Measurements from ENCODE around the gene SBF1. TPM values are rescaled to one million over a fixed set of nuclear protein-coding genes. Genes with fewer than 3 reads are reported as not detected.
A peak's percentile ranks its signal among the peaks of the same experiment; 100 is the strongest.

SBF1 gene
- total and polyA plus RNA-seq, 2 of the 13 experiments (the other 11 are each of a cell fraction or from before 2014, with no cell fraction given) = 31.7 to 40.9 TPM

GRCh38 chr22:50508897-50509296, 34.1 kb upstream of the SBF1 start:
- Histone ChIP-seq H3K27ac (ENCODE audit: extremely low read length, insufficient read depth, low read length) (peak overlapping the region; percentile 87), H2AFZ (ENCODE audit: low read length) (no peak overlapping the region), H4K20me1 (ENCODE audit: insufficient read depth, low read length) (no peaks in the 10 kb centered on the region), H3K36me3 (replicated peaks in 1 of 2; ENCODE audit: control insufficient read depth in 1 of 2, insufficient read depth in 2 of 2, low read length in 2 of 2) (peaks cover 2 to 12% of the 10 kb centered on the region in 2 experiments; a peak in 1 of 5 replicates), H3K9ac (ENCODE audit: insufficient read depth, low read depth, low read length) (peak overlapping the region; percentile 83), H3K9me3 (ENCODE audit: low read length) (no peaks in the 10 kb centered on the region), H3K79me2 (ENCODE audit: insufficient read depth, low read length) (peaks cover 50% of the 10 kb centered on the region), H3K4me1 (ENCODE audit: insufficient read depth, low read length) (peaks cover 19% of the 10 kb centered on the region), H3K27me3 (ENCODE audit: control insufficient read depth in 1 of 2, insufficient read depth in 2 of 2, low read length in 2 of 2) (no peaks in the 10 kb centered on the region; a peak in 1 of 5 replicates), H3K4me3 (replicated peaks in 1 of 3; ENCODE audit: insufficient read depth in 1 of 3, low read depth in 2 of 3, low read length in 3 of 3) (peak overlapping the region; percentile 88 to 99 (median 91)), H3K4me2 (ENCODE audit: low read depth, low read length) (peak overlapping the region; percentile 92)
- ChIA-PET CTCF (ENCODE audit: low intra/inter-chr PET ratio, low total read pairs) (no interaction called here), POLR2A (interaction anchor here (1.2 to 3.9 kb wide), 3 partner anchors 17 to 23 kb away, joined by 4 to 97 read pairs (median 12); partner anchors contain the start of genes SCO2 and TYMP)
- intact Hi-C loops (cut with micrococcal nuclease; ENCODE audit: unreplicated experiment) (loop anchor here (1.0 kb wide), 1 partner anchor 16 kb away; the partner anchor contains the start of gene SCO2), in situ Hi-C loops (cut with HindIII; ENCODE audit: extremely low pct_ligation_motif_present, low pct_unique_long_range_greater_than_20kb) (no loop called here)
- 3% methylated on average over 3 of the region's 3 CpGs for WGBS (ENCODE audit: low lambda C conversion rate)
- TSS peak; percentile 81 for BruUV-seq (replicated peaks)
- FAIRE-seq (no peak), DNase-seq (ENCODE audit: low spot score) (no peak), ATAC-seq (no peak)
- TF ChIP-seq NR2F6 (IDR thresholded peaks at IDR 0.05) (no peak), NR2F6 (CRISPR knock-in tag; IDR thresholded peaks at IDR 0.05) (no peak), ZNF691 (CRISPR knock-in tag; IDR thresholded peaks at IDR 0.05; ENCODE audit: borderline replicate concordance, low read depth) (no peak), TARDBP (CRISPR knock-in tag; IDR thresholded peaks at IDR 0.05) (no peak), ZNF251 (CRISPR knock-in tag; IDR thresholded peaks at IDR 0.05) (no peak), ZNF484 (CRISPR knock-in tag; IDR thresholded peaks at IDR 0.05; ENCODE audit: borderline replicate concordance, low read depth) (no peak), ZBTB8A (CRISPR knock-in tag; IDR thresholded peaks at IDR 0.05; ENCODE audit: borderline replicate concordance, low read depth) (no peak), ZNF788 (CRISPR knock-in tag; IDR thresholded peaks at IDR 0.05; ENCODE audit: borderline replicate concordance) (no peak), ZNF12 (CRISPR knock-in tag; IDR thresholded peaks at IDR 0.05) (no peak), ZBTB4 (CRISPR knock-in tag; IDR thresholded peaks at IDR 0.05; ENCODE audit: borderline replicate concordance) (no peak), MEF2D (CRISPR knock-in tag; IDR thresholded peaks at IDR 0.05) (no peak), ARNTL (CRISPR knock-in tag; IDR thresholded peaks at IDR 0.05) (no peak)
- TF ChIP-seq, protein P1, sequence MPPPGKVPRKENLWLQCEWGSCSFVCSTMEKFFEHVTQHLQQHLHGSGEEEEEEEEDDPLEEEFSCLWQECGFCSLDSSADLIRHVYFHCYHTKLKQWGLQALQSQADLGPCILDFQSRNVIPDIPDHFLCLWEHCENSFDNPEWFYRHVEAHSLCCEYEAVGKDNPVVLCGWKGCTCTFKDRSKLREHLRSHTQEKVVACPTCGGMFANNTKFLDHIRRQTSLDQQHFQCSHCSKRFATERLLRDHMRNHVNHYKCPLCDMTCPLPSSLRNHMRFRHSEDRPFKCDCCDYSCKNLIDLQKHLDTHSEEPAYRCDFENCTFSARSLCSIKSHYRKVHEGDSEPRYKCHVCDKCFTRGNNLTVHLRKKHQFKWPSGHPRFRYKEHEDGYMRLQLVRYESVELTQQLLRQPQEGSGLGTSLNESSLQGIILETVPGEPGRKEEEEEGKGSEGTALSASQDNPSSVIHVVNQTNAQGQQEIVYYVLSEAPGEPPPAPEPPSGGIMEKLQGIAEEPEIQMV (CRISPR knock-in tag; IDR thresholded peaks at IDR 0.05; ENCODE audit: low read depth) = no peak
- TF ChIP-seq, protein P2, sequence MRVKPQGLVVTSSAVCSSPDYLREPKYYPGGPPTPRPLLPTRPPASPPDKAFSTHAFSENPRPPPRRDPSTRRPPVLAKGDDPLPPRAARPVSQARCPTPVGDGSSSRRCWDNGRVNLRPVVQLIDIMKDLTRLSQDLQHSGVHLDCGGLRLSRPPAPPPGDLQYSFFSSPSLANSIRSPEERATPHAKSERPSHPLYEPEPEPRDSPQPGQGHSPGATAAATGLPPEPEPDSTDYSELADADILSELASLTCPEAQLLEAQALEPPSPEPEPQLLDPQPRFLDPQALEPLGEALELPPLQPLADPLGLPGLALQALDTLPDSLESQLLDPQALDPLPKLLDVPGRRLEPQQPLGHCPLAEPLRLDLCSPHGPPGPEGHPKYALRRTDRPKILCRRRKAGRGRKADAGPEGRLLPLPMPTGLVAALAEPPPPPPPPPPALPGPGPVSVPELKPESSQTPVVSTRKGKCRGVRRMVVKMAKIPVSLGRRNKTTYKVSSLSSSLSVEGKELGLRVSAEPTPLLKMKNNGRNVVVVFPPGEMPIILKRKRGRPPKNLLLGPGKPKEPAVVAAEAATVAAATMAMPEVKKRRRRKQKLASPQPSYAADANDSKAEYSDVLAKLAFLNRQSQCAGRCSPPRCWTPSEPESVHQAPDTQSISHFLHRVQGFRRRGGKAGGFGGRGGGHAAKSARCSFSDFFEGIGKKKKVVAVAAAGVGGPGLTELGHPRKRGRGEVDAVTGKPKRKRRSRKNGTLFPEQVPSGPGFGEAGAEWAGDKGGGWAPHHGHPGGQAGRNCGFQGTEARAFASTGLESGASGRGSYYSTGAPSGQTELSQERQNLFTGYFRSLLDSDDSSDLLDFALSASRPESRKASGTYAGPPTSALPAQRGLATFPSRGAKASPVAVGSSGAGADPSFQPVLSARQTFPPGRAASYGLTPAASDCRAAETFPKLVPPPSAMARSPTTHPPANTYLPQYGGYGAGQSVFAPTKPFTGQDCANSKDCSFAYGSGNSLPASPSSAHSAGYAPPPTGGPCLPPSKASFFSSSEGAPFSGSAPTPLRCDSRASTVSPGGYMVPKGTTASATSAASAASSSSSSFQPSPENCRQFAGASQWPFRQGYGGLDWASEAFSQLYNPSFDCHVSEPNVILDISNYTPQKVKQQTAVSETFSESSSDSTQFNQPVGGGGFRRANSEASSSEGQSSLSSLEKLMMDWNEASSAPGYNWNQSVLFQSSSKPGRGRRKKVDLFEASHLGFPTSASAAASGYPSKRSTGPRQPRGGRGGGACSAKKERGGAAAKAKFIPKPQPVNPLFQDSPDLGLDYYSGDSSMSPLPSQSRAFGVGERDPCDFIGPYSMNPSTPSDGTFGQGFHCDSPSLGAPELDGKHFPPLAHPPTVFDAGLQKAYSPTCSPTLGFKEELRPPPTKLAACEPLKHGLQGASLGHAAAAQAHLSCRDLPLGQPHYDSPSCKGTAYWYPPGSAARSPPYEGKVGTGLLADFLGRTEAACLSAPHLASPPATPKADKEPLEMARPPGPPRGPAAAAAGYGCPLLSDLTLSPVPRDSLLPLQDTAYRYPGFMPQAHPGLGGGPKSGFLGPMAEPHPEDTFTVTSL (CRISPR knock-in tag; IDR thresholded peaks at IDR 0.05; ENCODE audit: borderline replicate concordance) = no peak

Data from HepG2 (cell line).